Liver (tissue), 9 donors: ENCODE data around the gene HEPN1. TPM values are rescaled to one million over a fixed set of nuclear protein-coding genes. Genes with fewer than 3 reads are reported as not detected.
A peak's percentile ranks its signal among the peaks of the same experiment; 100 is the strongest.

Experiments
- DNase-seq: peaks from one replicate; pipeline ENCODE4 v3.0.0-alpha.2; 2017; ENCODE audit warnings: low spot score
- H3K27ac ChIP-seq, 2 donors: one replicate each; pipeline ENCODE4 v1.7.0; 2013; ENCODE audit warnings: inconsistent platforms in 2 of 2, low read length in 2 of 2, control low read depth in 1 of 2, low read depth in 1 of 2, mild to moderate bottlenecking in 1 of 2
- H3K27me3 ChIP-seq, 4 donors: one replicate each; pipeline versions ENCODE4 v1.6.1 to v1.7.0; 2013; ENCODE audit warnings: low read length in 3 of 4, inconsistent platforms in 1 of 4, mild to moderate bottlenecking in 1 of 4, moderate library complexity in 1 of 4; ENCODE audit not compliant: control insufficient read depth in 4 of 4, insufficient read depth in 4 of 4
- H3K36me3 ChIP-seq, 4 donors: one replicate each; pipeline versions ENCODE4 v1.6.1 to v1.7.0; 2013; ENCODE audit warnings: low read length in 3 of 4, mild to moderate bottlenecking in 3 of 4, low read depth in 1 of 4, moderate library complexity in 1 of 4; ENCODE audit not compliant: control insufficient read depth in 4 of 4, insufficient read depth in 3 of 4
- H3K4me1 ChIP-seq, 4 donors: one replicate each; pipeline versions ENCODE4 v1.6.1 to v1.7.0; 2013; ENCODE audit warnings: low read length in 3 of 4, mild to moderate bottlenecking in 3 of 4, moderate library complexity in 1 of 4; ENCODE audit not compliant: control insufficient read depth in 4 of 4, insufficient read depth in 4 of 4
- H3K4me3 ChIP-seq, 3 donors: one replicate each; pipeline versions ENCODE4 v1.6.1 to v1.7.0; 2013; ENCODE audit warnings: low read length in 3 of 3, control low read depth in 1 of 3, low read depth in 1 of 3, mild to moderate bottlenecking in 1 of 3
- H3K9ac ChIP-seq, 2 donors: one replicate each; pipeline ENCODE4 v1.7.0; 2013; ENCODE audit warnings: low read length in 2 of 2, mild to moderate bottlenecking in 2 of 2, moderate library complexity in 2 of 2, control low read depth in 1 of 2, low read depth in 1 of 2
- H3K9me3 ChIP-seq, 4 donors: one replicate each; pipeline versions ENCODE4 v1.6.1 to v1.7.0; 2013; ENCODE audit warnings: low read length in 3 of 4; ENCODE audit not compliant: control insufficient read depth in 4 of 4
- CTCF ChIP-seq: fragments of 150-350 bp; IDR thresholded peaks from 2 replicates; pipeline ENCODE4 v1.5.1; 2017; ENCODE audit warnings: improper control_type of control experiment, low read depth, low read length; ENCODE audit not compliant: missing input control
- EGR1 ChIP-seq, 2 donors: IDR thresholded peaks; 2 replicates each; pipeline ENCODE4 v1.6.1; 2016 to 2018; ENCODE audit warnings: antibody characterized with exemption in 2 of 2, low read depth in 2 of 2
- FOXA1 ChIP-seq: IDR thresholded peaks from 2 replicates; pipeline ENCODE4 v1.6.1; 2016; ENCODE audit warnings: antibody characterized with exemption
- FOXA2 ChIP-seq: IDR thresholded peaks from 2 replicates; pipeline ENCODE4 v1.6.1; 2016; ENCODE audit warnings: antibody characterized with exemption
- GABPA ChIP-seq, 2 donors: IDR thresholded peaks in 1 of 2; conservative IDR thresholded peaks in 1 of 2; 2 replicates each; pipeline ENCODE4 v1.6.1; 2016; ENCODE audit warnings: antibody characterized with exemption in 2 of 2, mild to moderate bottlenecking in 1 of 2, moderate library complexity in 1 of 2
- HNF4A ChIP-seq, 2 donors: conservative IDR thresholded peaks; 2 replicates each; pipeline ENCODE4 v1.6.1; 2016; ENCODE audit warnings: antibody characterized with exemption in 2 of 2, mild to moderate bottlenecking in 2 of 2
- HNF4G ChIP-seq: IDR thresholded peaks from 2 replicates; pipeline ENCODE4 v1.6.1; 2016; ENCODE audit warnings: antibody characterized with exemption
- JUND ChIP-seq, 2 donors: IDR thresholded peaks; 2 replicates each; pipeline ENCODE4 v1.6.1; 2016; ENCODE audit warnings: antibody characterized with exemption in 2 of 2
- MAX ChIP-seq: IDR thresholded peaks from 2 replicates; pipeline ENCODE4 v1.6.1; 2016; ENCODE audit warnings: antibody characterized with exemption
- NR2F2 ChIP-seq: IDR thresholded peaks from 2 replicates; pipeline ENCODE4 v1.6.1; 2016; ENCODE audit warnings: antibody characterized with exemption
- RAD21 ChIP-seq, 2 donors: IDR thresholded peaks; 2 replicates each; pipeline ENCODE4 v1.6.1; 2016; ENCODE audit warnings: antibody characterized with exemption in 2 of 2, mild to moderate bottlenecking in 2 of 2
- REST ChIP-seq: IDR thresholded peaks from 2 replicates; pipeline ENCODE4 v1.6.1; 2016; ENCODE audit warnings: antibody characterized with exemption, mild to moderate bottlenecking
- RXRA ChIP-seq, 2 donors: IDR thresholded peaks; 2 replicates each; pipeline ENCODE4 v1.6.1; 2017 to 2018; ENCODE audit warnings: antibody characterized with exemption in 2 of 2, mild to moderate bottlenecking in 1 of 2
- SP1 ChIP-seq: IDR thresholded peaks from 2 replicates; pipeline ENCODE4 v1.6.1; 2018; ENCODE audit warnings: antibody characterized with exemption, mild to moderate bottlenecking
- YY1 ChIP-seq: IDR thresholded peaks from 2 replicates; pipeline ENCODE4 v1.6.1; 2016; ENCODE audit warnings: antibody characterized with exemption, mild to moderate bottlenecking
- WGBS: extraction: QIAGEN DNeasy Blood & Tissue Kit; methylation state at CpG from one replicate; pipeline ENCODE4 v1.1.7; 2013; 5-methylcytosine and 5-hydroxymethylcytosine counted together
- polyA plus RNA-seq, 2 donors: library from polyadenylated mRNA; stranded (reverse) in 1 of 2; unstranded in 1 of 2; fragments of 200-250 nt in 1 of 2; fragments of >200 nt in 1 of 2; fragmentation: Nextera tagmentation in 1 of 2; extraction: Ambion mirVana in 1 of 2; gene quantifications; one replicate each; pipeline versions ENCODE4 v1.2.1 to v1.2.3, GENCODE V29; 2013 to 2015
- total RNA-seq, 2 donors: library from RNA; depleted of rRNA; stranded (reverse); fragments of >200 nt; gene quantifications; one replicate each; pipeline ENCODE4 v1.2.3, GENCODE V29; 2014
- donor health status: healthy.
- donor health status: healthy.
- donor health status: healthy.
- donor health status: healthy.
- donor health status: healthy.

HEPN1 gene
- total and polyA plus RNA-seq, 4 donors, result 0.22 to 2.6 TPM; not detected in 2

GRCh38 chr11:124902616-124903015 lies 16.4 kb upstream of the HEPN1 start (continued):
- TF ChIP-seq CTCF (no peak), RXRA (IDR thresholded peaks at IDR 0.05) (no peak), RAD21 (IDR thresholded peaks at IDR 0.05) (no peak), EGR1 (IDR thresholded peaks at IDR 0.05; ENCODE audit: low read depth in 2 of 2) (no peak), FOXA1 (no peak)

GRCh38 chr11:124915541-124916369 lies 3.3 kb upstream of the HEPN1 start:
- Histone ChIP-seq H3K27ac (no peak overlapping the region), H3K4me3 (no peak overlapping the region), H3K9me3 (no peaks in the 10 kb centered on the region), H3K9ac (no peak overlapping the region), H3K27me3 (no peaks in the 10 kb centered on the region), H3K36me3 (no peaks in the 10 kb centered on the region), H3K4me1 (peaks cover 0 to 19% (median 13%) of the 10 kb centered on the region in 4 donors)
- no peak for DNase-seq
- 66% methylated on average over 3 of the region's 3 CpGs for WGBS
- TF ChIP-seq REST (no peak), MAX (no peak), CTCF (peak; percentile 33), RAD21 (IDR thresholded peaks at IDR 0.05) (peak; percentile 79 to 83), HNF4A (conservative IDR thresholded peaks at IDR 0.05) (no peak), HNF4G (no peak), NR2F2 (no peak), SP1 (no peak), RXRA (IDR thresholded peaks at IDR 0.05) (no peak)

GRCh38 chr11:124916370-124916710 lies 2.7 kb upstream of the HEPN1 start:
- H3K4me1 ChIP-seq, result peaks cover 2 to 23% (median 14%) of the 10 kb centered on the region in 4 donors
- H3K27me3 ChIP-seq, result no peaks in the 10 kb centered on the region
- H3K9me3 ChIP-seq, result no peaks in the 10 kb centered on the region
- no peak for DNase-seq
- no peak overlapping the region for H3K27ac ChIP-seq
- H3K36me3 ChIP-seq, result no peaks in the 10 kb centered on the region
- no peak for TF ChIP-seq FOXA1
- TF ChIP-seq REST, result no peak
- no peak for TF ChIP-seq RAD21 (IDR thresholded peaks at IDR 0.05)
- no peak for TF ChIP-seq GABPA (IDR thresholded peaks at IDR 0.05 in 1 of 2, conservative IDR thresholded peaks at IDR 0.05 in 1 of 2)
- TF ChIP-seq JUND (IDR thresholded peaks at IDR 0.05), result no peak
- TF ChIP-seq SP1, result no peak
- TF ChIP-seq FOXA2, result no peak
- TF ChIP-seq NR2F2, result no peak
- TF ChIP-seq HNF4G, result no peak
- TF ChIP-seq HNF4A (conservative IDR thresholded peaks at IDR 0.05), result no peak
- no peak for TF ChIP-seq YY1
- no peak overlapping the region for H3K9ac ChIP-seq
- no peak overlapping the region for H3K4me3 ChIP-seq
